ENCODE results near the gene SP110.

The SP110 gene

DNA sequence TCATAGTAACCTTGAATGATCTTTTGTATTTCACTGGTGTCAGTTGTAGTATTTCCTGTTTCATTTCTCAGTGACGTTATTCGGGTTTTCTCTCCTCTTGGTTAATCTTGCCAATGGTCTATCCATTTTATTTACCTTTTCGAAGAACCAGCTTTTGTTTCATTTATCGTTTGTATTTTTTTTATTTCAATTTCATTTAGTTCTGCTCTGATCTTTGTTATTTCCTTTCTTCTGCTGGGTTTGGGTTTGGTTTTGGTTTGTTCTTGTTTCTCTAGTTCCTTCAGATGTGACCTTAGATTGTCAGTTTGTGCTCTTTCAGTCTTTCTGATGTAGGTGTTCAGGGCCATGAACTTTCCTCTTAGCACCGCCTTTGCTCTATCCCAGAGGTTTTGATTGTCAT, 42.5 kb upstream of the SP110 start:
- TF ChIP-seq, protein P1, sequence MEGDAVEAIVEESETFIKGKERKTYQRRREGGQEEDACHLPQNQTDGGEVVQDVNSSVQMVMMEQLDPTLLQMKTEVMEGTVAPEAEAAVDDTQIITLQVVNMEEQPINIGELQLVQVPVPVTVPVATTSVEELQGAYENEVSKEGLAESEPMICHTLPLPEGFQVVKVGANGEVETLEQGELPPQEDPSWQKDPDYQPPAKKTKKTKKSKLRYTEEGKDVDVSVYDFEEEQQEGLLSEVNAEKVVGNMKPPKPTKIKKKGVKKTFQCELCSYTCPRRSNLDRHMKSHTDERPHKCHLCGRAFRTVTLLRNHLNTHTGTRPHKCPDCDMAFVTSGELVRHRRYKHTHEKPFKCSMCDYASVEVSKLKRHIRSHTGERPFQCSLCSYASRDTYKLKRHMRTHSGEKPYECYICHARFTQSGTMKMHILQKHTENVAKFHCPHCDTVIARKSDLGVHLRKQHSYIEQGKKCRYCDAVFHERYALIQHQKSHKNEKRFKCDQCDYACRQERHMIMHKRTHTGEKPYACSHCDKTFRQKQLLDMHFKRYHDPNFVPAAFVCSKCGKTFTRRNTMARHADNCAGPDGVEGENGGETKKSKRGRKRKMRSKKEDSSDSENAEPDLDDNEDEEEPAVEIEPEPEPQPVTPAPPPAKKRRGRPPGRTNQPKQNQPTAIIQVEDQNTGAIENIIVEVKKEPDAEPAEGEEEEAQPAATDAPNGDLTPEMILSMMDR (IDR thresholded peaks at IDR 0.05; ENCODE audit: insufficient read depth, low read length, poor library complexity, severe bottlenecking): no peak
- Histone ChIP-seq H3K27me3 (replicated peaks; ENCODE audit: control insufficient read depth, insufficient read depth, low read length) (no peaks in the 10 kb centered on the region), H3K4me3 (replicated peaks; ENCODE audit: low read depth, low read length) (no peak overlapping the region), H3K36me3 (ENCODE audit: control insufficient read depth, insufficient read depth, low read length) (no peaks in the 10 kb centered on the region; the same call in none of the 2 replicates)
- no peak for DNase-seq (ENCODE audit: extremely low read depth, insufficient read length)

DNA sequence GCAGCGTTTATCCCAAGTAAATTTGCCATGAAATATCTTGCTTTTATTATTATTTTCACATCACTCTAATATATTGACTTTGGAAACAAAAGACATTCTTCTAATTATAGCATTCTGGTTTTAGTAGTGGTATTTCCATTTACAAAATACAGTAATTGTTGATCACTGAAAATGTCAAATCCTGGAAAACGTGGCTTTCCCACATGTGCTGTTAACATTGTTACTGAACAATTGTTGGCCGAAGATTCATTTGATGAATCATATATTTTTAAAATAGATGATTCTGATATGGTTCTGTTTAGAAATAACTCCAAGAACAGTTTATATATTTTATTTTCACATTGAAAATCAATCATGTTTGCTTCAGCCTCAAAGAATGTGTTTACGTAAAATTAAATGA, 38.7 kb upstream of the SP110 start:
- no peak overlapping the region for H3K4me3 ChIP-seq (replicated peaks; ENCODE audit: low read depth, low read length)
- DNase-seq (ENCODE audit: extremely low read depth, insufficient read length): no peak
- TF ChIP-seq, protein P1 (IDR thresholded peaks at IDR 0.05; ENCODE audit: insufficient read depth, low read length, poor library complexity, severe bottlenecking): no peak
- no peaks in the 10 kb centered on the region for H3K27me3 ChIP-seq (replicated peaks; ENCODE audit: control insufficient read depth, insufficient read depth, low read length)
- peaks cover 2% of the 10 kb centered on the region for H3K36me3 ChIP-seq (ENCODE audit: control insufficient read depth, insufficient read depth, low read length)

DNA sequence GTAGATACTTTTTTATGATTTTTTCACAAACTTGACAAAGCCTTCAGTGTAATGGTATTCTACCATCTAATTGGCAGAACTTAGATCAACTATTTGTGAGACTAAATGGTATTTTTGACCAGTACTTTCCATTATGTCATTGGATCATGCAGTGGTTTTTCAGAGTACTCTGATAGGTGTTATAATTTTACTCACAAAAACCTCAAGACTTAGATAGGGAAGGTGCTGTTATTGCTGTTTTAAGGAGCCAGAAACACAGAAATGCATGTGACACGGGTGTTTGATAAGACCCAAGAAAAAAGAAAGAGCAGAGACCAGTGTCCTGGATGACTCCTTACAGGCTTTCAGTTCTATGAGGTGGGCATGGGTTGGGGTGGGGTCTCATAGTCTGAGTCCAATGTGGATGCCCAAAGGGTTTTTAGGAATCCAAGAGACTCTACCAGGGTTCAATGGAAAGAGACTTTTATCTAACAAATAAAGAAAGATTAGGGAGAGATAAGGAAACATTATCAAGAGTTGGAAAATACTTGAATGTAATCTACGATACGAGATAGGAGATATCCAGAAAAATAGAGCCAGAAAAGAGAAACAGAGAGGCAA, 37.0 kb upstream of the SP110 start:
- TF ChIP-seq, protein P1 (IDR thresholded peaks at IDR 0.05; ENCODE audit: insufficient read depth, low read length, poor library complexity, severe bottlenecking): no peak
- DNase-seq (ENCODE audit: extremely low read depth, insufficient read length): peak; percentile 44

DNA sequence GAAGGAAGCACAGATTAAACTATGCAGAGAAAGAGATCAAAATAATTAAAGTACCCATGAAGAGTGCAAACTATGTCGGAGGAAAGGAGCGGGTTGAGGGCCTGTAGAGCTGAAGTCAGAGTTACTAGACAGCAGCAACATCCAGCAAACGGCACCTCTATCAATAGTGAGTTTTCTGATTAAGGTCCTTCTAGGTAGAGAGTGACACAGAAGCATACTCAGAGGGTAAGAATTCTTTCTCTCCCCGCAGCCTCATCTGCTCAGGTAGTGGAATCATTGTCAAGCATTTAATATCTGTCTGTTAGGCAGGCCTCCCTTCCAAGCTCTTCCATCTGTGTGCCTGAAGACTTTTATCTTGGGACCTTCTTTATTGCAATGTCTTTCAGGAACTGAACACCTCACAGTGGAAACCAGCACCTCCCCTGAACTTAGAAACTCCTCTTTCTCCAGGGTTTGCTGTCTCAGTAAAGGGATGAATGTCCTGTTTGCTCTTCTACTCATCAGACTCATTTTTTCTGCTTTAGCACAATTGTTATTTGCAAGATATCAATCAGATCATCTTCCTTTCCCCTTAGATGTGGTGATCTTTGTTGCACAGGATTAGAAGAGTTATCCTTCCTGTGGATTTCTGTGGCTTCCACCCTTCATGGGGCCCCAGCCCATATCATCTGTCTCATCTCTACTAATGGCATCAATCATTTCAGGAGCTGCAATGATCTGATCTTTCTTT, 34.5 kb upstream of the SP110 start:
- Histone ChIP-seq H3K27me3 (replicated peaks; ENCODE audit: control insufficient read depth, insufficient read depth, low read length) (no peaks in the 10 kb centered on the region), H3K4me3 (replicated peaks; ENCODE audit: low read depth, low read length) (no peak overlapping the region), H3K36me3 (ENCODE audit: control insufficient read depth, insufficient read depth, low read length) (peaks cover 11% of the 10 kb centered on the region)
- no peak for DNase-seq (ENCODE audit: extremely low read depth, insufficient read length)
- TF ChIP-seq, protein P1 (IDR thresholded peaks at IDR 0.05; ENCODE audit: insufficient read depth, low read length, poor library complexity, severe bottlenecking): no peak

More for the DNA sequence above, 37.0 kb upstream of the SP110 start:
- Histone ChIP-seq H3K4me3 (replicated peaks; ENCODE audit: low read depth, low read length) (no peak overlapping the region), H3K36me3 (ENCODE audit: control insufficient read depth, insufficient read depth, low read length) (peaks cover 5% of the 10 kb centered on the region), H3K27me3 (replicated peaks; ENCODE audit: control insufficient read depth, insufficient read depth, low read length) (no peaks in the 10 kb centered on the region)

DNA sequence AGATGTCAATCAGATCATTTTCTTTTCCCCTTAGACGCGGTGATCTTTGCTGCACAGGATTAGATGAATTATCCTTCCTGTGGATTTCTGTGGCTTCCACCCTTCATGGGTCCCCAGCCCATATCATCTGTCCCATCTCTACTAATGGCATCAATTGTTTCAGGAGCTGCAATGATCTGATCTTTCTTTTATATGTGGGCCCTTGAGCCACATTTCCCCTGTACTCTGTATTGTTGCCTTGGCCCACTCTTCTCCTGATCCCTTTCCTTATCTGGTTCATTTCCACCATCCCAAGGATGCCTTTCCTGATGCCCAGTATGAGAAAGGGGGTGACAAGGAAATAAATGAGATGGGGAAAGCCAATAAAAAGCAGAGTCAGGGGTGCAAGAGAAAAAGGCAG, 30.4 kb upstream of the SP110 start:
- DNase-seq (ENCODE audit: extremely low read depth, insufficient read length): no peak
- H3K36me3 ChIP-seq (ENCODE audit: control insufficient read depth, insufficient read depth, low read length): peaks cover 16% of the 10 kb centered on the region
- TF ChIP-seq, protein P1 (IDR thresholded peaks at IDR 0.05; ENCODE audit: insufficient read depth, low read length, poor library complexity, severe bottlenecking): no peak
- H3K27me3 ChIP-seq (replicated peaks; ENCODE audit: control insufficient read depth, insufficient read depth, low read length): no peaks in the 10 kb centered on the region
- H3K4me3 ChIP-seq (replicated peaks; ENCODE audit: low read depth, low read length): no peak overlapping the region
